Activated T-cell treated with anti-CD3 and anti-CD28 coated beads, Interleukin-2, amount 50 U/mL, for 72 hours (primary cell): ENCODE measurements around the gene MKX. TPM values are rescaled to one million over a fixed set of nuclear protein-coding genes. Genes with fewer than 3 reads are reported as not detected.

Source experiments
- ATAC-seq, 2 donors: fragments of 150-1000 bp; cut with Tn5 transposase; replicated peaks in 1 of 2; 2 replicates each; pipeline ENCODE4 v1.10.0; 2021; ENCODE audit warnings: moderate library complexity in 2 of 2, mild to moderate bottlenecking in 1 of 2
- DNase-seq, 2 donors: peaks; one replicate each; pipeline ENCODE4 v3.0.0; 2021 to 2022; ENCODE audit warnings: mixed read lengths in 1 of 2
- H3K27ac Mint-ChIP-seq: one replicate; pipeline ENCODE4 v1.8.0; 2022; ENCODE audit warnings: mild to moderate bottlenecking, moderate library complexity, mixed read lengths
- H3K27me3 Mint-ChIP-seq: one replicate; pipeline ENCODE4 v1.8.0; 2022; ENCODE audit warnings: low read depth, mixed read lengths
- H3K36me3 Mint-ChIP-seq, 2 donors: one replicate each; pipeline ENCODE4 v1.8.0; 2022; ENCODE audit warnings: mixed read lengths in 2 of 2, mild to moderate bottlenecking in 1 of 2; ENCODE audit not compliant: insufficient read depth in 2 of 2
- H3K4me1 Mint-ChIP-seq: one replicate; pipeline ENCODE4 v1.8.0; 2022; ENCODE audit warnings: low read depth, mixed read lengths
- H3K4me3 Mint-ChIP-seq, 2 donors: one replicate each; pipeline ENCODE4 v1.8.0; 2022; ENCODE audit warnings: mild to moderate bottlenecking in 2 of 2, mixed read lengths in 2 of 2, moderate library complexity in 2 of 2
- H3K9me3 Mint-ChIP-seq, 2 donors: one replicate each; pipeline ENCODE4 v1.8.0; 2022; ENCODE audit warnings: mixed read lengths in 2 of 2
- total RNA-seq, 2 donors: library from RNA; stranded (reverse); gene quantifications; one replicate each; pipeline ENCODE4 v1.2.3, GENCODE V29; 2022

The MKX gene
- total RNA-seq, 2 donors from 2014 or later: 1.0 to 2.2 TPM

GRCh38 chr10:27680006-27680557 is 65.5 kb downstream of the MKX start:
- Mint-ChIP-seq H3K4me3 (no peak overlapping the region), H3K9me3 (no peaks in the 10 kb centered on the region), H3K4me1 (no peaks in the 10 kb centered on the region), H3K27me3 (no peaks in the 10 kb centered on the region), H3K36me3 (no peaks in the 10 kb centered on the region), H3K27ac (no peak overlapping the region)
- DNase-seq (no peak), ATAC-seq (no peak)

DNA sequence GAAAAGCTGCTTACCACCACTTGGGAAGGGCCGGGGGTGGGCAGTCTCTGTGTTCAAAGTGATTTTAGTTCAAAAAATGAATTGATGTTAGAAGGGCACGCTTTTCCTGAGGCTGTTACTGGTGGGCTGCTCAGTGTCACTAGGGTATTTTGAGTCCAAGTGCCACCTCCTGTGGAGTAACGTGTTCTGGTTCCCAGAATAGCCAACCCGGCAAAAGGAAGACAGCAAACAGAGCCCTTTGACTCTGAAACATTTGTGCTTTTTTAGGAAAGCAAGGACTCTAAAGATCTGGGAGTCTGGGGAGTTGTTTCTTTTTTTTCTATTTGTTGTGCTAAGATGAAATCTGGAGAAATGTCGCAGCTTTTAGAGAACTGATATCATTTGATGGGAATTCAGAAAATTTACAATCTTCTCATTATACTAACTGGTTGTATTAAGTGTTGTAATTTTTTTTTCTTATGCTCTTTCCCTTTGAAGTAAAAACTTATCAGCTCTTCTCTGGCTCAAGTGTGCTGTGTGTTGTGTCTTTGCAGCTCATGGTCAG is 66.2 kb downstream of the MKX start:
- no peaks in the 10 kb centered on the region for H3K4me1 Mint-ChIP-seq
- H3K36me3 Mint-ChIP-seq: no peaks in the 10 kb centered on the region
- no peaks in the 10 kb centered on the region for H3K27me3 Mint-ChIP-seq
- no peak overlapping the region for H3K27ac Mint-ChIP-seq
- no peak overlapping the region for H3K4me3 Mint-ChIP-seq
- H3K9me3 Mint-ChIP-seq: no peaks in the 10 kb centered on the region
- DNase-seq (no peak), ATAC-seq (no peak)

- H3K27ac Mint-ChIP-seq: no peak overlapping the region
- no peak for DNase-seq
- no peaks in the 10 kb centered on the region for H3K36me3 Mint-ChIP-seq
- no peaks in the 10 kb centered on the region for H3K9me3 Mint-ChIP-seq
- H3K27me3 Mint-ChIP-seq: no peaks in the 10 kb centered on the region
- H3K4me1 Mint-ChIP-seq: no peaks in the 10 kb centered on the region
- no peak for ATAC-seq
- no peak overlapping the region for H3K4me3 Mint-ChIP-seq
These were observed 67.5 kb downstream of the MKX start for GRCh38 chr10:27678166-27678565.

DNA sequence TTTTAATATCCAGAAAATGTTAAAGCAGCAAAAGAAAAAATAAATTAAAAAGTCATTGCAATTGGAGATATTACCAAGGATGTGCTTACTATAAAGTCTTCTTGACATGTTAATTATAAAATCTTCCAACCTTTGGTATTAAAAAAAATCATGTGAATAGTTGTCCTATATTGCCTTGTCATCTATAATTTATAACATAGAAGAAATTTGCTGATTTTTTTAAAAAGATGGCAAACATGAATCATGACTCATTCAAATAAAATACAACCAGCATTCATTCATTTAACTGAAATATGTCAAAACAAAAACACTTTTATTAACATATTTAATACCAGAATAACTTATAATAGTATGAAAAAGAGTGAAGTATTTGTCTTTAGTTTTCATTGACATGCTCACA is 72.6 kb downstream of the MKX start:
- H3K4me1 Mint-ChIP-seq: no peaks in the 10 kb centered on the region
- no peak for ATAC-seq
- H3K9me3 Mint-ChIP-seq: no peaks in the 10 kb centered on the region
- H3K36me3 Mint-ChIP-seq: no peaks in the 10 kb centered on the region
- H3K4me3 Mint-ChIP-seq: no peak overlapping the region
- DNase-seq: no peak
- H3K27ac Mint-ChIP-seq: no peak overlapping the region
- H3K27me3 Mint-ChIP-seq: no peaks in the 10 kb centered on the region

DNA sequence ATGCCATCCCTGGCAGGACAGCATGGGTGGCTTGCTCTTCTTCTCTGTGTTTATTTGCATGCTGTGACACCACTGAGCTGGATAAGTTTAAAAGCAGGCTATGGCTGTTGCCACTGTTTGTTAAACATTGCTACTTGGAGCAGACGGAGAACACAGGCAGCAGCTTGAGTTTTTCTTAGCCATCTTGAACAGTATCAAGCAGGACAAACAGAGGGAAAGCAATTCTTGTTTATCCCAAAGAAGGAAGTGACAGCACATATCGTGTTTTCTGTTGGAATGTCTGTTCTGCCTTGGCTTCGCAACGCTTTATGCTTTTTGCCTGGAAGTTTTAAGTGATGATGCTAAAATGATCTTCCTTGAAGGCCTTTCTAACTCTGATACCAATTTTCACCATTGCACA is 73.8 kb downstream of the MKX start:
- ATAC-seq (no peak), DNase-seq (no peak)
- Mint-ChIP-seq H3K27me3 (no peaks in the 10 kb centered on the region), H3K36me3 (no peaks in the 10 kb centered on the region), H3K27ac (no peak overlapping the region), H3K9me3 (no peaks in the 10 kb centered on the region), H3K4me1 (no peaks in the 10 kb centered on the region), H3K4me3 (no peak overlapping the region)

GRCh38 chr10:27664461-27664860 is 81.2 kb downstream of the MKX start:
- Mint-ChIP-seq H3K4me3 (no peak overlapping the region), H3K9me3 (no peaks in the 10 kb centered on the region), H3K4me1 (no peaks in the 10 kb centered on the region), H3K36me3 (no peaks in the 10 kb centered on the region), H3K27me3 (peaks cover 32% of the 10 kb centered on the region), H3K27ac (no peak overlapping the region)
- no peak for ATAC-seq
- DNase-seq: no peak

DNA sequence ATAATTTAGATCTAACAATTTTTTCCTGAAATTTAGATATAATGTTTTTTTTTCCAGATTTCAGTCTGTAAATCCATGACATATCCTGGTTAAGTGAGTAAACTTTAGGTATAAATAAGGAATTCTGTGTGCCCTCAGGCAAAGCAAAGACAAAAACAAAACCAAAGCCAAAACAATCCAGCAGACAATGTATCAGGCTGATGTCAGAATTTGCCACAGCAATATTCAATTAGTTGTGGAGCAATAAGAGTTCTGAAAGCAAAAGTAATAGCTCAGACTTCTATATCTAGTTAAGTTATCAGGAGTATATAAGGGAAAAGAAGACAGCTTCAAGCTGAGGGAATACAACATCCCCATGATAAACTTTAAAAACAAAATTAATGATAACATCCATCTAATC is 82.0 kb downstream of the MKX start:
- DNase-seq (no peak), ATAC-seq (no peak)
- no peak overlapping the region for H3K4me3 Mint-ChIP-seq
- no peak overlapping the region for H3K27ac Mint-ChIP-seq
- no peaks in the 10 kb centered on the region for H3K4me1 Mint-ChIP-seq
- H3K36me3 Mint-ChIP-seq: no peaks in the 10 kb centered on the region
- no peaks in the 10 kb centered on the region for H3K9me3 Mint-ChIP-seq
- H3K27me3 Mint-ChIP-seq: peaks cover 32% of the 10 kb centered on the region

- H3K27ac Mint-ChIP-seq: no peak overlapping the region
- no peaks in the 10 kb centered on the region for H3K36me3 Mint-ChIP-seq
- ATAC-seq (no peak), DNase-seq (no peak)
- no peak overlapping the region for H3K4me3 Mint-ChIP-seq
- H3K9me3 Mint-ChIP-seq: no peaks in the 10 kb centered on the region
- H3K27me3 Mint-ChIP-seq: peaks cover 32% of the 10 kb centered on the region
- H3K4me1 Mint-ChIP-seq: no peaks in the 10 kb centered on the region
These were observed 83.9 kb downstream of the MKX start for GRCh38 chr10:27661514-27662286.

GRCh38 chr10:27660711-27661110 is 84.9 kb downstream of the MKX start:
- no peaks in the 10 kb centered on the region for H3K4me1 Mint-ChIP-seq
- ATAC-seq: no peak
- no peaks in the 10 kb centered on the region for H3K36me3 Mint-ChIP-seq
- no peak overlapping the region for H3K4me3 Mint-ChIP-seq
- H3K27me3 Mint-ChIP-seq: peaks cover 32% of the 10 kb centered on the region
- no peaks in the 10 kb centered on the region for H3K9me3 Mint-ChIP-seq
- no peak for DNase-seq
- no peak overlapping the region for H3K27ac Mint-ChIP-seq

DNA sequence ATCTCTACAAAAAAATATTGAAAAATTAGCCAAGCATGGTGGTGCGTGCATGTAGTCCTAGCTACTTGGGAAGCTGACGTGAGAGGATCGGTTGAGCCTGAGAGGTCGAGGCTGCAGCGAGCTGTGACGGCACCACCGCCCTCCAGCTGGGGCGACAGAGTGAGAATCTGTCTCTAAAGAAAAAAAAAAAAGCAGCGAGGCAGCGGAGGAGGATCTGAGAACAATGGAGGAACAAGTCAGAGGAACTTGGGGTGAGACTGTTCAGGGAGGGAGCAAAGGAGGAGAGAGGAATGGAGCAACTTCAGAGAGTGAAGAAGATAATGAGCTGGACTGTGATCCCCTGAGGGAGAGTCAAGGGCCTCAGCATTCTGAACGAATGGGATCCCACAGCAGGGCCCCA is 85.4 kb downstream of the MKX start:
- no peaks in the 10 kb centered on the region for H3K4me1 Mint-ChIP-seq

GRCh38 chr10:27659786-27660185 is 85.8 kb downstream of the MKX start:
- no peak for ATAC-seq
- Mint-ChIP-seq H3K27me3 (peaks cover 27% of the 10 kb centered on the region), H3K36me3 (no peaks in the 10 kb centered on the region), H3K9me3 (no peaks in the 10 kb centered on the region), H3K4me1 (no peaks in the 10 kb centered on the region), H3K4me3 (no peak overlapping the region), H3K27ac (no peak overlapping the region)
- no peak for DNase-seq

More for the DNA sequence above, 85.4 kb downstream of the MKX start:
- ATAC-seq (no peak), DNase-seq (no peak)
- Mint-ChIP-seq H3K36me3 (no peaks in the 10 kb centered on the region), H3K27ac (no peak overlapping the region), H3K9me3 (no peaks in the 10 kb centered on the region), H3K27me3 (peaks cover 32% of the 10 kb centered on the region), H3K4me3 (no peak overlapping the region)

DNA sequence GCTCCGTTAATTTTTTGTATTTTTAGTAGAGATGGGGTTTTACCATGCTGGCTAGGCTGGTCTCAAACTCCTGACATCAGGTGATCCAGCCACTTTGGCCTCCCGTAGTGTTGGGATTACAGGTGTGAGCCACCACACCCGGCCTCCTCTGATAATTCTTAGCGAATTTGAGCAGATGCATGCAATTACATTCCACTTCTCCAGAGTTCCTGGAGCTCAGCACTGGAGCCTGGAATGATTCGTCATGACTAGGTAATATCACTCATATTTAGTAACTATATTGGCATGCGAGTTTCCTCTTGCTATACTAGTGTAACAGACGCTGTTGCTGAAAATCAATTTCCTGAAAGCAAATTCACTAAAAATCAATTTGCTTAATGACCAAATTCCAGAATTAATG is 86.8 kb downstream of the MKX start:
- ATAC-seq: no peak
- Mint-ChIP-seq H3K36me3 (no peaks in the 10 kb centered on the region), H3K27me3 (peaks cover 26% of the 10 kb centered on the region), H3K9me3 (no peaks in the 10 kb centered on the region), H3K4me1 (no peaks in the 10 kb centered on the region), H3K27ac (no peak overlapping the region), H3K4me3 (no peak overlapping the region)
- DNase-seq: no peak

DNA sequence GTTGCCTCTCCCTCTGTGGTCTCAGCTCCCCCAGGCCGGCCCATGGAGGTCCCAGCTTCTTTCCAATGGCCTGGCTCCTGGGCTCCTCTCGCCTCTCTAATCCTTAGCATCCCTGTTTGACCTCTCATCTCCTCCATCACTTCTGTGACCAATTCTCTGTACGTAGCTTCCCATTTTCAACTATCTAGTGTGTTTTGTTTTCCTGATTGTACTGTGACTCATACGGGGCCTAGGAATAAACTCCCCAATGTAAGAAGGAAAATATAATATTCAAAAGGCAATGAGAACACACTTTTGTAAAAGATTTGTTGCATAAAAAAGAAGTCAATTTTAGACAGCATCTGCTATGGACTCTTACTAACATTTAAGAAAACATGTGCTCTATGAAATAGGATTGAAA is 90.3 kb downstream of the MKX start:
- Mint-ChIP-seq H3K36me3 (no peaks in the 10 kb centered on the region), H3K27me3 (peaks cover 9% of the 10 kb centered on the region), H3K9me3 (no peaks in the 10 kb centered on the region), H3K4me3 (no peak overlapping the region), H3K4me1 (no peaks in the 10 kb centered on the region), H3K27ac (peak overlapping the region; percentile 35)
- ATAC-seq (no peak), DNase-seq (no peak)

DNA sequence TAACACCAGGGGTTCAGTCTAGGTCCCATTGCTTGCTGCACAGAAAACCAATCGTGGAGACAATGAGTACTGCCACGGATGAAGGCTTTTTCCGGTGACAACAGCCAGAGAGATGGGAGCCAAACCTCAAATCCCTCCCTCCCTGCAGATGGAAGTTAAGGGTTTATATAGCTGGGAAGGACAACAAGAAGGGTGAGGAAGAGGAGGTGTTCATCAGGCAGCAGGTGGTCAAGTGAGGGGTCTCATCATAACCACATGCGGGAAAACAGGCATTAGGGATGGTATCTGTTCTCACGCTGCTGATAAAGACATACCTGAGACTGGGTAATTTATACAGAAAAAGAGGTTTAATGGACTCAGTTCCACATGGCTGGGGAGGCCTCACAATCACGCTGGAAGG is 91.3 kb downstream of the MKX start:
- peaks cover 9% of the 10 kb centered on the region for H3K27me3 Mint-ChIP-seq
- H3K4me1 Mint-ChIP-seq: no peaks in the 10 kb centered on the region
- H3K36me3 Mint-ChIP-seq: no peaks in the 10 kb centered on the region
- ATAC-seq: no peak
- no peaks in the 10 kb centered on the region for H3K9me3 Mint-ChIP-seq
- H3K27ac Mint-ChIP-seq: no peak overlapping the region
- DNase-seq: no peak
- H3K4me3 Mint-ChIP-seq: no peak overlapping the region
